Astrocyte (in vitro differentiated cells and primary cell): ENCODE measurements around the gene CCDC178.

Source experiments
- EZH2 ChIP-seq: IDR thresholded peaks from 2 replicates; pipeline ENCODE4 v1.6.1; 2012; ENCODE audit warnings: mild to moderate bottlenecking, low read length, inconsistent platforms; ENCODE audit not compliant: insufficient read depth
- TF ChIP-seq, protein P1 (sequence below): IDR thresholded peaks from 2 replicates; pipeline ENCODE4 v1.5.1; 2011; ENCODE audit warnings: low read depth, mild to moderate bottlenecking, inconsistent platforms, low read length, moderate library complexity; ENCODE audit not compliant: insufficient read depth

GRCh38 chr18:33304277-33304676, 136.2 kb downstream of the CCDC178 start:
- TF ChIP-seq, protein P1, sequence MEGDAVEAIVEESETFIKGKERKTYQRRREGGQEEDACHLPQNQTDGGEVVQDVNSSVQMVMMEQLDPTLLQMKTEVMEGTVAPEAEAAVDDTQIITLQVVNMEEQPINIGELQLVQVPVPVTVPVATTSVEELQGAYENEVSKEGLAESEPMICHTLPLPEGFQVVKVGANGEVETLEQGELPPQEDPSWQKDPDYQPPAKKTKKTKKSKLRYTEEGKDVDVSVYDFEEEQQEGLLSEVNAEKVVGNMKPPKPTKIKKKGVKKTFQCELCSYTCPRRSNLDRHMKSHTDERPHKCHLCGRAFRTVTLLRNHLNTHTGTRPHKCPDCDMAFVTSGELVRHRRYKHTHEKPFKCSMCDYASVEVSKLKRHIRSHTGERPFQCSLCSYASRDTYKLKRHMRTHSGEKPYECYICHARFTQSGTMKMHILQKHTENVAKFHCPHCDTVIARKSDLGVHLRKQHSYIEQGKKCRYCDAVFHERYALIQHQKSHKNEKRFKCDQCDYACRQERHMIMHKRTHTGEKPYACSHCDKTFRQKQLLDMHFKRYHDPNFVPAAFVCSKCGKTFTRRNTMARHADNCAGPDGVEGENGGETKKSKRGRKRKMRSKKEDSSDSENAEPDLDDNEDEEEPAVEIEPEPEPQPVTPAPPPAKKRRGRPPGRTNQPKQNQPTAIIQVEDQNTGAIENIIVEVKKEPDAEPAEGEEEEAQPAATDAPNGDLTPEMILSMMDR = no peak
- no peak for TF ChIP-seq EZH2
